Activated naive CD4-positive, alpha-beta T cell treated with anti-CD3 and anti-CD28 coated beads, Interleukin-2, amount 50 U/mL, for 24 hours (primary cell): ENCODE measurements around the gene OR2F2.
A peak's percentile ranks its signal among the peaks of the same experiment; 100 is the strongest.

Experiments
- H3K27ac Mint-ChIP-seq: one replicate; pipeline ENCODE4 v1.8.0; 2021; ENCODE audit warnings: mild to moderate bottlenecking, mixed read lengths
- H3K27me3 Mint-ChIP-seq: one replicate; pipeline ENCODE4 v1.8.0; 2021; ENCODE audit warnings: mixed read lengths
- H3K36me3 Mint-ChIP-seq: one replicate; pipeline ENCODE4 v1.8.0; 2021; ENCODE audit warnings: mixed read lengths
- H3K4me1 Mint-ChIP-seq: one replicate; pipeline ENCODE4 v1.8.0; 2021; ENCODE audit warnings: mixed read lengths
- H3K4me3 Mint-ChIP-seq: one replicate; pipeline ENCODE4 v1.8.0; 2021; ENCODE audit warnings: mild to moderate bottlenecking, mixed read lengths
- H3K9me3 Mint-ChIP-seq: one replicate; pipeline ENCODE4 v1.8.0; 2021; ENCODE audit warnings: mixed read lengths

OR2F2 gene, protein sequence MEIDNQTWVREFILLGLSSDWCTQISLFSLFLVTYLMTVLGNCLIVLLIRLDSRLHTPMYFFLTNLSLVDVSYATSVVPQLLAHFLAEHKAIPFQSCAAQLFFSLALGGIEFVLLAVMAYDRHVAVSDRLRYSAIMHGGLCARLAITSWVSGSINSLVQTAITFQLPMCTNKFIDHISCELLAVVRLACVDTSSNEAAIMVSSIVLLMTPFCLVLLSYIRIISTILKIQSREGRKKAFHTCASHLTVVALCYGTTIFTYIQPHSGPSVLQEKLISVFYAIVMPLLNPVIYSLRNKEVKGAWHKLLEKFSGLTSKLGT

DNA sequence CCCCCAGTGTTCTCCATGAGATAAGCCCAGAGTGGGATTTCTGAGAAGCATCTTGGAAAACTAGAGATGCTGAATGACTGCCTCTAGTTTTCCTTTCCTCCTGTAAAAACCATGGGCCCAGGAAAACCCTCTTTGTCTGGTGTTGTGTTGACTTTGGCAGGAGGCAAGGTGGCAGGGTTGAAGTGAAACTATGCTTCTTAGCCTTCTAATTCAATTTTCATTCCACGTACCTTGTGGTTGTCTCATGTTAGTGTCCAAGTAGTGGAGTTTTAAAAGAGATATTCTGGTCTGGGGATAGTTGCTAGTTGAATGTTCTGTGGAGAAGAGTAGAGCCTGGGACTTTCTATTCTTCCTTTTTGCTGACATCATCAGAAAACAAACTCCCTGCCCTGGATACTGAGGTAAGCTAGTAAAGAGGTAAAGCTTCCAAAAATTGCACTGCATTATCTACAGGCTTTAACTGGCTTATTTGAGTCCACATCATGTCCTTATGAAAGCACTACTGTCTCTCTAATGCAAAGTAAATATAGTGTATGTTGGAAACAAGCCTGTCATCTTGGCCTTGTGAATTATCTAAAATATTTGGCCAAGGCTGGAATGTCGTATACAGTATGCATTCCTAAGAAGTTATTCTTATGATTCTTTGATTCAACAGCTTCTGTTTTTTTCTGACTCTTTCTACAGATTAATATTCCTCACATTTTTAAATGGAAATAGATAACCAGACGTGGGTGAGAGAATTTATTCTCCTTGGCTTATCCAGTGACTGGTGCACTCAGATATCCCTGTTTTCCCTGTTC lies at the start of gene OR2F2:
Gene OR2F2 (plus strand): TSS at position 708 of the 800 bp plus-strand sequence. CDS start 0 bp downstream, at position 708.
- Mint-ChIP-seq H3K36me3 (no peaks in the 10 kb centered on the region), H3K9me3 (no peaks in the 10 kb centered on the region), H3K27me3 (peaks cover 4% of the 10 kb centered on the region), H3K4me1 (no peaks in the 10 kb centered on the region), H3K4me3 (no peak within 1 kb of the TSS), H3K27ac (no peak within 1 kb of the TSS)

DNA sequence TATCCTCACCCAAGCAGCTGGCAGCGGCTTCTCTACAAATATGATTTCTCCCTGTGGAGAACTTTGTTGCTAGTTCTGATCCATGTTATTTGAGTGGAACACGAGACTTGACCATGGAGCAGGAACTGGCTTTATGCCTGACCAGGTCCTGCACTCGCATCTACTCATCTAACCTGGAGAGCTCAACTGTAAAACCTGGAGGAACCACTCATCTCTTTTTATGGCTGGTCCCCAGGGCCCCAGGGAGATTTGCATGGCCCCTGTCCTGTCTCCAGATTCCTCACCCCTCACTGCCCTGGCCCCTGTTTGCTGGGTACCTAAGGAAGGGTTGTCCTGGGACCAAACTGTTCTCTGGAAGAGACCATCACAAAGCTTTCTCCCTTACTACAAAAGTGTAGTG lies 49.1 kb upstream of the OR2F2 start:
- Mint-ChIP-seq H3K4me1 (peaks cover 25% of the 10 kb centered on the region), H3K27me3 (peaks cover 42% of the 10 kb centered on the region), H3K4me3 (no peak overlapping the region), H3K27ac (no peak overlapping the region), H3K36me3 (peaks cover 19% of the 10 kb centered on the region), H3K9me3 (peaks cover 9% of the 10 kb centered on the region)

DNA sequence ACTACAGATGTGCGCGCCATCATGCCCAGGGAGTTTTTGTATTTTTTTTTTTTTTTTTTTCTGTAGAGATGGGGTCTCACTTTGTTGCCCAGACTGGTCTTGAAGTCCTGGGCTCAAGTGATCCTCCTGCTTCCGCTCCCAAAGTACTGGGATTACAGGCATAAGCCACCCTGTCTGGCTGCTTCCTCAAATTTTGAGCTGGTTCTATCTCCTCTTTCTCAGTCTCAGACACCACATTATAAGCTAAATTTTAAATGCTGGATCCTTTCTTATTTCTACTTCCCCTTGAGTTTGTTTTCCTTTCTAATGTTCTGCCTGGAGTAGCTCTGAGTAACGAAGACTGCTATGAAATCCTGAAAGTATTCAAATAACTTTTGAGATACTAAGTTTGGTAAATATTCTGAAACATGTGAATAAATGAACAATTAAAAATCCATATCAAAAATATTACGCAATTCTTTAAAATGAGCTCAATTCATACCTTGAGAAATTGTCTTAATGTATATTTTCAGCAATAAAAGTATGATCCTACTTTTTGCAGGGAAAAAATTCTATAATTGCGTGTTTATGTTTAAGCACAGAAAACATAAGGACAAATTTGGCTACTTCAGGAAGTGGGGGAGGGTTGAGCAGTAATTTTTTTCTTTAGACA lies 48.1 kb upstream of the OR2F2 start:
- peaks cover 40% of the 10 kb centered on the region for H3K27me3 Mint-ChIP-seq
- H3K27ac Mint-ChIP-seq, result no peak overlapping the region
- peaks cover 25% of the 10 kb centered on the region for H3K36me3 Mint-ChIP-seq
- H3K9me3 Mint-ChIP-seq, result peaks cover 14% of the 10 kb centered on the region
- H3K4me1 Mint-ChIP-seq, result peaks cover 25% of the 10 kb centered on the region
- H3K4me3 Mint-ChIP-seq, result no peak overlapping the region

DNA sequence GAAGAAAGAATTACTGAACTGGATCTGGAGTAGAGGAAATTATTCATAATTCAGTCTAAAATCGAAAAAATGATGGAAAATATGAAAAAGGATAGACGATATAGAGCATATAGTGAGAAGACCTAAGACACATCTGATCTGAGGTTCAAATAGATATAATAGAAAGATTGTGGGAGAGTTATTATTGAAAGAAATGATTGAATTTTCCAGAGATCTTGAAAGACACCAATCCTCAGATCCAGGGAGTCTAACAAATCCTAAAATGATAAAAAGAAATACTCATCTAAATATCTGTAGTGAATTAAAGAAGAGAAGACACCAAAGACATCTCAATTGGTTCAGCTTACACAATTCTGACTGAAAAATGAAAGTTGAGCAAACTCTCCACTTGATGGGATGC lies 46.0 kb upstream of the OR2F2 start:
- Mint-ChIP-seq H3K9me3 (peaks cover 14% of the 10 kb centered on the region), H3K36me3 (peaks cover 29% of the 10 kb centered on the region), H3K27ac (no peak overlapping the region), H3K4me3 (no peak overlapping the region), H3K4me1 (peaks cover 12% of the 10 kb centered on the region), H3K27me3 (peaks cover 30% of the 10 kb centered on the region)

DNA sequence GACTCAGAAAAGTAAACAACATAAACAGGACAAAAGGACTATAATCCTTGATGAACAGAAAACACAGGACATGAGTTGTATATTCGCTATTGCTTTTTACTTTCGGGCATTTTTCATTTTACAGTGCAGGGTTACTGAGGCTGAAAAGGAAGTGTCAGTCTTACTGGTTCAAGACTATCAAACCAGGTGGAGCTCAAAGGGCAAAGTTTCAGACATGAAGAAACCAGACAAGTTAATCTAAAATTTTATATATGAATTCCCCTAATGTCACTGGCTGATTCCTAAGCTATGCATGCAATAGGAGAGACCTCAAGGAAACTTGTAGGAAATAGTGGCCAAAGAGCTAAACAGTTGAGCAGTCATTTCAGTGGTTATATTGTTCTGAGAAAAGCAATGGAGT lies 44.5 kb upstream of the OR2F2 start:
- no peak overlapping the region for H3K4me3 Mint-ChIP-seq
- peaks cover 6% of the 10 kb centered on the region for H3K4me1 Mint-ChIP-seq
- peaks cover 14% of the 10 kb centered on the region for H3K9me3 Mint-ChIP-seq
- peaks cover 24% of the 10 kb centered on the region for H3K27me3 Mint-ChIP-seq
- no peak overlapping the region for H3K27ac Mint-ChIP-seq
- peaks cover 31% of the 10 kb centered on the region for H3K36me3 Mint-ChIP-seq

DNA sequence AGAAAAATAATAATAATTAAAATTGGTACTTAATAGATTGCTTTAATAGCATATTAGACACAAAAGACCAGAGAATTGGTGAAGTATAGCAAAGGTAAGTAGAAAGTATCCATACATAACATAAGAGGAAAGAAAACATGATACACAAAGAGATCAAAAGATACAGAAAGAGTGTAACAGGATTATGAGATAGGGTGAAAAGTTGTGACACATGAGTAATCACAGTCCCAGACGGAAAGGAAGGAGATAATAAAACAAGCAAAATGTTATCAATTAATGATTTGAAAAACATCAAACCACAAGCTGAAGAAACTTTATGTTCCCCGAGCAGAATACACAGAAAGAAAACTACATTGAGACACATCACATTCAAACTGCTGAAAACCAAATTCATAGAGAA lies 43.6 kb upstream of the OR2F2 start:
- H3K4me1 Mint-ChIP-seq, result peaks cover 3% of the 10 kb centered on the region
- H3K27ac Mint-ChIP-seq, result no peak overlapping the region
- H3K9me3 Mint-ChIP-seq, result peaks cover 14% of the 10 kb centered on the region
- H3K36me3 Mint-ChIP-seq, result peaks cover 31% of the 10 kb centered on the region
- no peak overlapping the region for H3K4me3 Mint-ChIP-seq
- H3K27me3 Mint-ChIP-seq, result peaks cover 22% of the 10 kb centered on the region

DNA sequence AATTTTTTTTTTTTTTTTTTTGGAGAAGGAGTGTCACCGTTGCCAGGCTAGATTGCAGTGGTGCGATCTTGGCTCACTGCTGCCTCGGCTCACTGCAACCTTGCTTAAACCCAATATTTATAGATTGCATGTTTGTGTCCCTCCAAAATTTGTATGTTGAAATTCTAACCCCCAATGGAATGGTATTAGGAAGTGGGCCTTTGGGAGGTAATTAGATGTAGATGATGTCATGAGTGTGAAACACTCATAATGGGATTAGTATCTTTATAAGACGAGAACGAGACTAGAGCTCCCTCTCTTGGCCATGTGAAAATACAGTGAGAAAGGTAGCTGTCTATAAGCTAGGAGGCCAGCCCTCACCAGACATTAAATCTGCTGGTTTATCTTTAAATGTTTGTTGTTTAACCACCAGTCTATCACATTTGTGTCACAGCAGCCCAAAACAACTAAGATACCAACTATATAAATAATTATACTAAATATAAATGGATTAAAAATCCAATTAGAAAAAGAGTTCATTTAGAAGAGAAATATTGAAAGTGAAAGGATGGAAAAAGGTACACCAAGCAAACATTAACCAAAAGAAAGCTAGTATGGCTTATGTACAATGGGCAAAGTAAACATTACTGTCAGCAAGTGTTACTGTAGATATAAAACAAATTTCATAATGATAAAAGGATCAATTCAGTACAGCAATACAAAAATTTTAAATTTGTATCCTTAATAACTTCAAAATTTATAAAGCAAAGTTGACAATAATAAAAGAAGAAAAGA lies 42.3 kb upstream of the OR2F2 start:
- H3K27ac Mint-ChIP-seq, result no peak overlapping the region
- peaks cover 16% of the 10 kb centered on the region for H3K27me3 Mint-ChIP-seq
- H3K9me3 Mint-ChIP-seq, result peaks cover 14% of the 10 kb centered on the region
- H3K4me3 Mint-ChIP-seq, result no peak overlapping the region
- peaks cover 8% of the 10 kb centered on the region for H3K4me1 Mint-ChIP-seq
- peaks cover 31% of the 10 kb centered on the region for H3K36me3 Mint-ChIP-seq

DNA sequence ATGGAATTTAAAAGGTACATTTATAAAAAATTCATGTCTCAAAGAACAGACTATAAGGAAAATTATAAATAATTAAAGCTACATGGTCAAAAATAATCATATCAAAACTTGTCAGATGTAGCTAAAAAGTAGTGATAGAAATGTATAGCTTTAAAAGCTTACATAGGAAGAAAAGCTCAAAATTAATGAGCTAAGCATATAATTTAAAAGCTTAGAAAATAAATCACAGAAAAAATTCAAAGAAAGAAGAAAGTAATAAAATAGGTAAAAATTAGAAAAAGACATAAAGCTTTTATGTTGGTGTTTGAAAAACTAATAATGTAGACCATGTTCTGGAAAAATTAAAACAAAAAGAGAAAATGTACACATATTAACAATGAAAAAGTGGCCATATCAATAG lies 38.4 kb upstream of the OR2F2 start:
- no peak overlapping the region for H3K4me3 Mint-ChIP-seq
- peaks cover 35% of the 10 kb centered on the region for H3K4me1 Mint-ChIP-seq
- H3K27me3 Mint-ChIP-seq, result peaks cover 1% of the 10 kb centered on the region
- H3K27ac Mint-ChIP-seq, result no peak overlapping the region
- peaks cover 8% of the 10 kb centered on the region for H3K36me3 Mint-ChIP-seq
- H3K9me3 Mint-ChIP-seq, result peaks cover under 1% of the 10 kb centered on the region

DNA sequence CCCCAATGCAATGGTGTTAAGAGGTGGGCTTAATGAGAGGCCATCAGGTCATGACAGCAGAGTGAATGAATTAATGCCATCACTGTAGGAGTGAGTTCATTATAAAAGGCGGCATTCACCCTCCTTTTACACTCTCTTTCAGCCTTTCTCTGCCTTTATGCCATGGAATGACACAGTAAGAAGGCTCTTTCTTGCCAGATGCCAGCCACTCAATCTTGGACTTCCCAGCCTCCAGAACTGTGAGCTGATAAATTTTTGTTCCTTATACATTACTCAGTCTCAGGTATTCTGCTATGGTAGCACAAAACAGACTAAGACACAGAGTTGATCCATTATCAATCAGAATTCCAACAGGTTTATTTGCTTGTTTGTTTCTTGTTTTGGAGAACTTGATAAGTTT lies 36.2 kb upstream of the OR2F2 start:
- Mint-ChIP-seq H3K27ac (no peak overlapping the region), H3K4me1 (peaks cover 39% of the 10 kb centered on the region), H3K36me3 (peaks cover 2% of the 10 kb centered on the region), H3K4me3 (no peak overlapping the region), H3K27me3 (peaks cover 1% of the 10 kb centered on the region), H3K9me3 (no peaks in the 10 kb centered on the region)

DNA sequence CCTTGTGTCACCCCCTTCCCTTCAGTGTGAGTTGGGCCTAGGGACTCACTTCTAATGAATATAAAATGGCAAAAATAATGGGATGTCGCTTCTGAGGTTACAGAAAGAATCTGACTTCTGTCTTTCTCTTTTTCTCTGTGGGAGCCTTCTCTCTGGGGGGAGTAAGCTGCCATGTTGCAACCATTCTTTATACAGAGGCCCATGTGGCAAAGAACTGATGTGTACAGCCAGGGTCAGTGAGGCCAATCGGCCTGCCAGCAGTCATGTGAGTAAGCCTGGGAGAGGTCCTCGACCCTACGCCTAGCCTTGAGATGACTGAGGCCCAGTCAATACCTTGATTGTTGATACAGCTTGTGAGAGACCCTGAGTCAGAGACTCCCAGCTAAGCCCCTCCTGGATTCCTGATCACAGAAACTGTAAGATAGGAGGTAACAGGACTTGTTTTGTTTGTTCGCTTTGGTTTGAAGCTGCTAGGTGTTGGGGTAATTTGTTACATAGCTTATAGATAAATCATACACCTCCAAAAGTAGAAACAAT lies 34.7 kb upstream of the OR2F2 start:
- peaks cover 36% of the 10 kb centered on the region for H3K4me1 Mint-ChIP-seq
- no peaks in the 10 kb centered on the region for H3K27me3 Mint-ChIP-seq
- H3K4me3 Mint-ChIP-seq, result peak overlapping the region; percentile 98
- H3K36me3 Mint-ChIP-seq, result no peaks in the 10 kb centered on the region
- H3K27ac Mint-ChIP-seq, result peak overlapping the region; percentile 18
- H3K9me3 Mint-ChIP-seq, result no peaks in the 10 kb centered on the region

DNA sequence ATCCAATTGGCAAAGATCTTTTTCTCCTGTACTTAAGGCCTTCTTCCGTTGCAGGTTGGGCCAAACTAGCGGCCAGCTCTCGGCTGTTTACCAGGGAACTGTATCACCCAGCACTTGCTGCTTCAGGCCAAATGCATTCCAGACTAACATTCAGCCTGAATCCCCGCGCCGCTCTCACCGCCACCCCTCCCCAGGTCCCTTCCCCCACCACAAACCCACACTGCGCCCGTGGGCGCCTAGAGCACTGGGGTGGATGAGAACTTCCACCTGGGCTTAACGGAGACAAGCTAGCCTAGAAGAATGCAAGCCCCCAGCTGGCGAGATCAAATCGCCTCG lies 33.7 kb upstream of the OR2F2 start:
- Mint-ChIP-seq H3K27me3 (no peaks in the 10 kb centered on the region), H3K4me1 (peaks cover 36% of the 10 kb centered on the region), H3K9me3 (no peaks in the 10 kb centered on the region), H3K4me3 (peak overlapping the region; percentile 98), H3K36me3 (no peaks in the 10 kb centered on the region), H3K27ac (peak overlapping the region; percentile 73)

DNA sequence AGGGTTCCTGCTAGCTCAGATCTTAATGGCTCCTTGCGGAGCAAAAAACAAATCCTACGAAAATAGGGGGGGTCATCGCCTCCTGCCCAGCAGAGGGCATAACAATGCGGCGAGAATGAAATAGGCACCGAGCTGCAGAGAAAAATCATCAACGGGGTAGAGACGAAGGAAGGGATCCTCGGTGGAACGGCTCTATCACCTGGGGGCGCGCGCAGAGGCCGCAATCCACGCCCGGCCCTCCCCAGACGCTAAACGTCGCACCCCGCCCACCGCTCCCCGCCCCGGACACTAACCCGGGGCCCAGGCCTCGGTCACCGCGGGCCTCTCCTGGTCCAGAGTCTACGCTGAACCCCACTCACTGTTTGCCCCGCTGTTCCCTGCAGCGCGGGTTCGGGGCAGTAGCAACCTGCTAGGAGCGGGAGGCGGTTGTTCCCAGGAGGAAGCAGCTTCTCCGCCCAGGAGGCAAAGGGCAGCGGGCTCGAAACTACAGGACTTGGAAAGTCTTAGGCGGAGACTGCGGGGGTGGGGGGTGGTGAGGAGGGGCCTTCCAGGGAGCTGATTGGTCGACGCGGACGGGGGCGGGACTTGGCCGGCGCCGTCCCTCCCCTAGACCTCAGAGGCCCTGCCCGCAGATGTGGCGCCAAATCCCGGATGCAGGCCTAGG lies 33.2 kb upstream of the OR2F2 start, which contains the start of gene TCAF1:
Gene TCAF1 (minus strand): TSS at position 509 of the 664 bp plus-strand sequence. CDS start 25,568 bp downstream, outside the sequence.
- peak within 1 kb of the TSS; percentile 98 for H3K4me3 Mint-ChIP-seq
- H3K36me3 Mint-ChIP-seq, result no peaks in the 10 kb centered on the region
- peaks cover 36% of the 10 kb centered on the region for H3K4me1 Mint-ChIP-seq
- H3K27me3 Mint-ChIP-seq, result no peaks in the 10 kb centered on the region
- H3K9me3 Mint-ChIP-seq, result no peaks in the 10 kb centered on the region
- peak within 1 kb of the TSS; percentile 97 for H3K27ac Mint-ChIP-seq

DNA sequence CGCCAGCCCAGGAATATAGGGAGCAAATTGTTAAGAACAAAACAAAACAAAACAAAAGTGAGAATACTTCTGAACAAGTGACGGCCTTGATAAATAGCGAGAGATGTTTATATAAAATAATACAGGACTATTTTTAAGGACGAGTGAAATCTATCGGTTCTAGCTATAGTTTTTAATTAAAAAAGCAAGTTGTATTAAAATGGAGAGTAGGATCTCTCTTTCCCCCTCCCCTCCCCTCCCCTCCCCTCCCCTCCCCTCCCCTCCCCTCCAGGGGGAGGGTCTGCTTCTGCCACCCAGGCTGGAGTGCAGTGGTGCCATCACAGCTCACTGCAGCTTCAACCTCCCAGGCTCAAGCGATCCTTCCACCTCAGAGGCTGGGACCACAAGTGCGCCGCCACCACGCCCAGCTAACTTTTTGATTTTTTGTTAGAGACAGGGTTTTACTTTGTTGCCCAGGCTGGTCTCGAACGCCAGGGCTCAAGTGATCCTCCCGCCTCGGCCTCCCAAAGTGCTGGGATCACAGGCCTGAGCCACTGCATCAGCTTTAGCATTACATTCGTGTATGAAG lies 32.6 kb upstream of the OR2F2 start:
- Mint-ChIP-seq H3K36me3 (no peaks in the 10 kb centered on the region), H3K4me3 (peak overlapping the region; percentile 98), H3K9me3 (no peaks in the 10 kb centered on the region), H3K4me1 (peaks cover 33% of the 10 kb centered on the region), H3K27ac (peak overlapping the region; percentile 97), H3K27me3 (no peaks in the 10 kb centered on the region)

DNA sequence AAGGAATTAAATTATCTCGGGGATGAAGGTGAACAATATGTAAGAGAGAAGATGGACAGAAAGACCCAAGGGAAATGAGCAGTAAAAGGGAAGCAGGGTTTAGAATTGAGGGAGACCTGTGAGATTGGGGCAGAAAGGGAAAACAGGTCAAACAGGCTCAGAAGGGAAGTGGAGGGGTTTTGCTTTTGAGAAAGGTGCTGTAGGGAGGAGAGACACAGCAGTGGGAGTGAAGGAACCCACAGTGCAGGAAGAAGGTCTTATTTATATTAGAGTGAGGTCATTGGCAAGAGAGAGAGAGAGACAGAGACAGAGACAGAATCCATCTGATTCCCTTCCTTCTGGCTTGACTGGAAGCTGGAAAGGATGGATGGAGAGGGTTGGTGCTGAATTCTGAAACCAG lies 29.5 kb upstream of the OR2F2 start:
- Mint-ChIP-seq H3K36me3 (no peaks in the 10 kb centered on the region), H3K27me3 (no peaks in the 10 kb centered on the region), H3K9me3 (no peaks in the 10 kb centered on the region), H3K27ac (no peak overlapping the region), H3K4me1 (peaks cover 15% of the 10 kb centered on the region), H3K4me3 (no peak overlapping the region)
